HG03196 (cell line): ENCODE results near the gene TNS1.

ENCODE experiments used
- ATAC-seq: cut with Tn5 transposase; IDR thresholded peaks from one replicate; pipeline ENCODE4 v1.9.1; 2021; ENCODE audit not compliant: unreplicated experiment

The TNS1 gene

GRCh38 chr2:217919204-217919603 is 83.6 kb downstream of the TNS1 start:
- ATAC-seq, result no peak

- ATAC-seq, result no peak
Measured at GRCh38 chr2:217918308-217919024, 84.3 kb downstream of the TNS1 start.

GRCh38 chr2:217916504-217917254 is 86.1 kb downstream of the TNS1 start:
- ATAC-seq, result no peak

- no peak for ATAC-seq
Measured at GRCh38 chr2:217915706-217916105, 87.1 kb downstream of the TNS1 start.

- no peak for ATAC-seq
Measured at GRCh38 chr2:217914878-217915277, 87.9 kb downstream of the TNS1 start.

- ATAC-seq, result no peak
Measured at GRCh38 chr2:217914078-217914477, 88.7 kb downstream of the TNS1 start.

- ATAC-seq, result no peak
Measured at GRCh38 chr2:217913436-217913835, 89.4 kb downstream of the TNS1 start.

GRCh38 chr2:217912098-217913024 is 90.4 kb downstream of the TNS1 start:
- no peak for ATAC-seq

- no peak for ATAC-seq
Measured at GRCh38 chr2:217911283-217912097, 91.3 kb downstream of the TNS1 start.

- no peak for ATAC-seq
Measured at GRCh38 chr2:217910875-217911212, 92.0 kb downstream of the TNS1 start.

- no peak for ATAC-seq
Measured at GRCh38 chr2:217909156-217909820, 93.5 kb downstream of the TNS1 start.

GRCh38 chr2:217908544-217908943 is 94.3 kb downstream of the TNS1 start:
- no peak for ATAC-seq

GRCh38 chr2:217907266-217907665 is 95.5 kb downstream of the TNS1 start:
- ATAC-seq, result no peak

GRCh38 chr2:217906798-217907197 is 96.0 kb downstream of the TNS1 start:
- no peak for ATAC-seq

- ATAC-seq, result no peak
Measured at GRCh38 chr2:217905896-217906295, 96.9 kb downstream of the TNS1 start.

- no peak for ATAC-seq
Measured at GRCh38 chr2:217905395-217905794, 97.4 kb downstream of the TNS1 start.

- ATAC-seq, result no peak
Measured at GRCh38 chr2:217904614-217904965, 98.2 kb downstream of the TNS1 start.

GRCh38 chr2:217903859-217904613 is 98.8 kb downstream of the TNS1 start:
- ATAC-seq, result no peak

- ATAC-seq, result no peak
Measured at GRCh38 chr2:217903142-217903858, 99.5 kb downstream of the TNS1 start.
